Measurements from ENCODE around the gene SMR3A.

DNA sequence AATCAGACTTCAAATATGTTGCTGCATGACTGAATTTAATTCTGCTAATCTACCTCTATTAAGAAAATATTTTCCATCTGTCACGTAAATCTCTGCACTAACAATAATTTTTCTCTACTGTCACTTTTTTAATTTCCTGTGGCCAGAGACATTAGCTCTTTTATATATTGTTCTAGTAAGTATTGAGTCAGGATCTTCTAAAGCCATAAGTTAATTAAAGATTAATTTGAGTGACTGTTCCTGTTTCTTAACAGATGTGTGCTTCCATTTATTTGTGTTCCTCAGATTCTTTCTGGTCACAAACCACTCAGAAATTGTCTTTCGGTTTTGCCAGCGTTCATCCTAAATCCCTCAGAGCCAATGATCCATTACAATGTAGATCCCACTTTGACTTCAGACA is 20.0 kb downstream of the SMR3A start:
- TF ChIP-seq, protein P1, sequence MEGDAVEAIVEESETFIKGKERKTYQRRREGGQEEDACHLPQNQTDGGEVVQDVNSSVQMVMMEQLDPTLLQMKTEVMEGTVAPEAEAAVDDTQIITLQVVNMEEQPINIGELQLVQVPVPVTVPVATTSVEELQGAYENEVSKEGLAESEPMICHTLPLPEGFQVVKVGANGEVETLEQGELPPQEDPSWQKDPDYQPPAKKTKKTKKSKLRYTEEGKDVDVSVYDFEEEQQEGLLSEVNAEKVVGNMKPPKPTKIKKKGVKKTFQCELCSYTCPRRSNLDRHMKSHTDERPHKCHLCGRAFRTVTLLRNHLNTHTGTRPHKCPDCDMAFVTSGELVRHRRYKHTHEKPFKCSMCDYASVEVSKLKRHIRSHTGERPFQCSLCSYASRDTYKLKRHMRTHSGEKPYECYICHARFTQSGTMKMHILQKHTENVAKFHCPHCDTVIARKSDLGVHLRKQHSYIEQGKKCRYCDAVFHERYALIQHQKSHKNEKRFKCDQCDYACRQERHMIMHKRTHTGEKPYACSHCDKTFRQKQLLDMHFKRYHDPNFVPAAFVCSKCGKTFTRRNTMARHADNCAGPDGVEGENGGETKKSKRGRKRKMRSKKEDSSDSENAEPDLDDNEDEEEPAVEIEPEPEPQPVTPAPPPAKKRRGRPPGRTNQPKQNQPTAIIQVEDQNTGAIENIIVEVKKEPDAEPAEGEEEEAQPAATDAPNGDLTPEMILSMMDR (conservative IDR thresholded peaks at IDR 0.05; ENCODE audit: low read length), result no peak
- TF ChIP-seq EZH2phosphoT487 (IDR thresholded peaks at IDR 0.05; ENCODE audit: borderline replicate concordance), result no peak
